NCI-H1092 treated with DMSO at 0.1 percent for 48 hours (cell line): ENCODE data around the gene SMIM44.
"Not testable (repeated sequence)": the region's sequence is repeated elsewhere in the genome, so short reads cannot be mapped to it uniquely, and the experiment has no call there.

ENCODE experiments used
- DNase-seq: peaks from one replicate; lab custom pipeline; 2025; lab: John Stamatoyannopoulos, UW

SMIM44 gene

DNA sequence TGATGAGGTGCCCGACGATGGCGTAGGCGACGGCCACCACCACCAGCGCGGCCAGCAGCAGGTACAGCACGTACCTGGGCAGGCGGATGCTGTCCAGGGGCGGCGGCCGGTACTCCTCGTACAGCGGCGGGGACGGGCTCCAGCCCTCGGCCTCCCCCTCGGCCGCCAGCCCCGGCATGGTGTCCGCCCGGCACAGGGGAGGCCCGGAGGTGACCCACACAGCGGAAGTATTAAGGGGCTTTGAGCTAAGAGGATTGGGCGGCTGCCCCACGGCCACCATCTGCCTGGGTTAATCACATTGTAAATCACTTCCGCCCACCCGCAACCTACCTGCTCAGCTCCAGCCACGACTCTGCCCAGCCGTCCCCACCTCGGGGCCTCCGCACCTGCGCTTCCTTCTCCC is at the start of gene SMIM44:
SMIM44 (minus strand) TSS at position 216 of the 403 bp plus-strand sequence; CDS start at position 178, 38 bp downstream.
- no peak for DNase-seq

DNA sequence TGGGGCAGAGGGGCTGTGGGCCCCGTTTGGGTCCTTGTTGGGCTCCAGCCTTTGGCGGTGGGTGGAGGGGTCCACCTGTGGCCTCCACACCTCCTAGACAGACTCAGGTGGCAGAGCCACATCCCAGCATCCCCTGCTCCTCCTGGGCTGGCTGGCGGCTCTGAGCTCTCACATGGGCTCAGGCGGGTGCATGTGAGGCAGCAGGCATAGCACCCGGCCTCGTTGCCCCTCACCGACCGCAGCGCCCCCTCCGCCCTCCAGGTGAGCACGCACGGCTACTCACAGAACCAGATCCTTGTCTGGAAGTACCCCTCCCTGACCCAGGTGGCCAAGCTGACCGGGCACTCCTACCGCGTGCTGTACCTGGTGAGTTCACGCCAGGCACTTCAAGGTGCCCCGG is 49.8 kb upstream of the SMIM44 start:
- DNase-seq = no peak

DNA sequence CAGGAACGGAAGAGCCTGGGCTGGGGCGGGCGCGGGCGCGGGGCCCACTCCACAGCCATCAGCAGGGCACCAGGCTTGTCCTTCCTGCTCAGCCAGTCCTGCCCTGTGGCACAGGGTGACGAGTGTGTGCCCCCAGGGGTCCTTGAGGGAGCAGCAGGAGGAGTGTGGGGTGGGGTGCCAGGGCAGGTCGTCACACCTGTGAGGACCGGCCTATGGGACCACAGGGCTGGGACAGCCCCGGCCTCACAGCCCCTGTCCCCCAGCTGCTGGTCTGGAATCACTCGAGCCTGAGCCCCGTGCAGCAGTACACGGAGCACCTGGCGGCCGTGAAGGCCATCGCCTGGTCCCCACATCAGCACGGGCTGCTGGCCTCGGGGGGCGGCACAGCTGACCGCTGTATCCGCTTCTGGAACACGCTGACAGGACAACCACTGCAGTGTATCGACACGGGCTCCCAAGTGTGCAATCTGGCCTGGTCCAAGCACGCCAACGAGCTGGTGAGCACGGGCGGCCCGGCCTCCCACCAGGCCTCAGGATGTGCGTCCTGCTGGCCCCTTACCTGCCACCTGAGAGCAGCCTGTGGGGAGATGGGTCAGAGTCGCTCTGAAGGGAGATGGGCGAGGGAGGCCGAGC is 49.0 kb upstream of the SMIM44 start:
- DNase-seq = no peak

DNA sequence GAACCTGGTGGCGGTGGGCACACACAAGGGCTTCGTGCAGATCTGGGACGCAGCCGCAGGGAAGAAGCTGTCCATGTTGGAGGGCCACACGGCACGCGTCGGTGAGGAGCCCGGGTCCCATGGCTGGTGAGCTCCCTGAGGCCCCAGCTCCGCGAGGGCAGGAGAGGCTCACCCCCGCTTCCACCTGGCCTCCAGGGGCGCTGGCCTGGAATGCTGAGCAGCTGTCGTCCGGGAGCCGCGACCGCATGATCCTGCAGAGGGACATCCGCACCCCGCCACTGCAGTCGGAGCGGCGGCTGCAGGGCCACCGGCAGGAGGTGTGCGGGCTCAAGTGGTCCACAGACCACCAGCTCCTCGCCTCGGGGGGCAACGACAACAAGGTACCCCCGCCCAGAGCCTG is 48.5 kb upstream of the SMIM44 start:
- DNase-seq = no peak

DNA sequence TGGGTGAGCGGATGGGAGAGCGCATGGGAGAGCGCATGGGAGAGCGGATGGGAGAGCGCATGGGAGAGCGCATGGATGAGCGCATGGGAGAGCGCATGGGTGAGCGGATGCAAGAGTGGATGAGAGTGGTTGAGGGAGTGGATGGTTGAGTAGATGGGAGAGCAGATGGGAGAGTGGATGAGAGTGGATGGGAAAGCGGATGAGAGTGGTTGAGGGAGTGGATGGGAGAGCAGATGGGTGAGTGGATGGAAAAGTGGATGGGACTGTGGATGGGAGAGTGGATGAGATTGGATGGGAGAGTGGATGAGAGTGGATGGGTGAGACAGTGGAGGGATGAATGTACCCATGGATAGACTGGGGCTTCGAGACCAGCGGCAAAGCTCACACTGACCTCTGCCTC is 47.1 kb upstream of the SMIM44 start:
- no peak for DNase-seq

DNA sequence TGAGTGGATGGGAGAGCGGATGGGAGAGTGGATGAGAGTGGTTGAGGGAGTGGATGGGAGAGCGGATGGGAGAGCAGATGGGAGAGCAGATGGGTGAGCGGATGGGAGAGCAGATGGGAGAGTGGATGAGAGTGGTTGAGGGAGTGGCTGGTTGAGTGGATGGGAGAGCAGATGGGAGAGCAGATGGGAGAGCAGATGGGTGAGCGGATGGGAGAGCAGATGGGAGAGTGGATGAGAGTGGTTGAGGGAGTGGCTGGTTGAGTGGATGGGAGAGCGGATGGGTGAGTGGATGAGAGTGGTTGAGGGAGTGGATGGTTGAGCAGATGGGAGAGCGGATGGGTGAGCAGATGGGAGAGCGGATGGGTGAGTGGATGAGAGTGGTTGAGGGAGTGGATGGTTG is 46.1 kb upstream of the SMIM44 start:
- not testable (repeated sequence) for DNase-seq

DNA sequence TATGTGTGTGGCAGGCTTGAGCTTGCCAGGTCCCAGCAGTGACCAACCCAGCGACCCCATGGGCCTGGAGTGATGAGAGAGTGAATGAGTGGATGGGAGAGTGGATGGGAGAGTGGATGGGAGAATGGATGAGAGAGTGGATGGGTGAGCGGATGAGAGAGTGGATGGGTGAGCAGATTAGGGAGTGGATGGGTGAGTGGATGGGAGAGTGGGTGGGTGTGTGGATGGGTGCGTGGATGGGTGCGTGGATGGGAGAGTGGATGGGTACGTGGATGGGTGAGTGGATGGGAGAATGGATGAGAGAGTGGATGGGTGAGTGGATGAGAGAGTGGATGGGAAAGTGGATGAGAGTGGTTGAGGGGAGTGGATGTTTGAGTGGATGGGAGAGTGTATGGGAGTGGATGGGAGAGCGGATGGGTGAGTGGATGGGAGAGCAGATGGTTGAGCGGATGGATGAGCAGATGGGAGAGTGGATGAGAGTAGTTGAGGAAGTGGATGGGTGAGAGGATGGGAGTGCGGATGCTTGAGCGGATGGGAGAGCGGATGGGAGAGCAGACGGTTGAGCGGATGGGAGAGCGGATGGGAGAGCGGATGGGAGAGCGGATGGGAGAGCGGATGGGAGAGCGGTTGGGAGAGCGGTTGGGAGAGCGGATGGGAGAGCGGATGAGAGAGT is 45.4 kb upstream of the SMIM44 start:
- no peak for DNase-seq

DNA sequence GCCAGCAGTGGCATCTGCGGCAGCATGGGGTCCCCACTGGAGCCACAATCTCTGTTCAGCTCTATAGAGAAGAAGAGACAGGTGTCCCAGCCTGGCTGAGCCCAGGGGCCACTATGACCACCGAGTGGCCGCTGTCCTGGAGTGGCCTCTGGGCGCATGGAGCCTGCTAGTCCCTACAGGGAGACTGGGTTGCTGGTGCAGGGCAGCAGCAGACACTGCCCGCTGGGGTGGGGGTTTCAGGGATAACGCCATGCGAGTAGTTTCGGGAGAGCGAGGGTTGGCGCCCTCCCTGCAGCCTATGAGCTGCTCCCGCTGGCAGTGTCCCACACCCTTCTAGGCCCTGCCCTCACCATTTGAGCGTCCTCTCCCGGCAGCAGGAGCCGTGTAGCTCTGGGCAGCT is 44.8 kb upstream of the SMIM44 start:
- no peak for DNase-seq

DNA sequence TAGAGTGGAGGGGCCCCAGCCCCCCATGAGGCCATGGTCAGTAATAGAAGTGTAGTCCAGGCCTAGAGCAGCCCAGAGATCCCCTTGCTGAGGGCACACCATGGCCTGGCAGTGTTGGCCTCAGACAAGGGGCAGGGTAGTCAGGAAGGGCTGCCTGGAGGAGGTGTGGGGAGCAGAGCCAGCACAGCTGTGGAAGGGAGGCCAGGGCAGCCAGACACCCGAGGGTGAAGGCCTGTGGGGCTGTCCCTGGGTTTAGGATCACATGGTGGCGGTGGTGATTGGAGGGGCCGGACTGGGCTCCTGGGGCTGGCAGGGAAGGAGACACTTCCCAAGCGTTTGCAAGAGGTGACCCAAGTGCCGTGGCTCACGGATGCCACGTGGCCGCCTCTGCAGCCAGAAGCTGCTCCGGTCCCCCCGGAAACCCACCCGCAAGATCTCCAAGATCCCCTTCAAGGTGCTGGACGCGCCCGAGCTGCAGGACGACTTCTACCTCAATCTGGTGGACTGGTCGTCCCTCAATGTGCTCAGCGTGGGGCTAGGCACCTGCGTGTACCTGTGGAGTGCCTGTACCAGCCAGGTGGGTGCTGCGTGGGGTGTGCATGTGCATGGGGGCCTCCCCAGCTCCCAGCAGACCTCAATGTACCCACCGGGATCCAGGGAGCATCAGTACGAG is 44.1 kb upstream of the SMIM44 start:
- DNase-seq = no peak

DNA sequence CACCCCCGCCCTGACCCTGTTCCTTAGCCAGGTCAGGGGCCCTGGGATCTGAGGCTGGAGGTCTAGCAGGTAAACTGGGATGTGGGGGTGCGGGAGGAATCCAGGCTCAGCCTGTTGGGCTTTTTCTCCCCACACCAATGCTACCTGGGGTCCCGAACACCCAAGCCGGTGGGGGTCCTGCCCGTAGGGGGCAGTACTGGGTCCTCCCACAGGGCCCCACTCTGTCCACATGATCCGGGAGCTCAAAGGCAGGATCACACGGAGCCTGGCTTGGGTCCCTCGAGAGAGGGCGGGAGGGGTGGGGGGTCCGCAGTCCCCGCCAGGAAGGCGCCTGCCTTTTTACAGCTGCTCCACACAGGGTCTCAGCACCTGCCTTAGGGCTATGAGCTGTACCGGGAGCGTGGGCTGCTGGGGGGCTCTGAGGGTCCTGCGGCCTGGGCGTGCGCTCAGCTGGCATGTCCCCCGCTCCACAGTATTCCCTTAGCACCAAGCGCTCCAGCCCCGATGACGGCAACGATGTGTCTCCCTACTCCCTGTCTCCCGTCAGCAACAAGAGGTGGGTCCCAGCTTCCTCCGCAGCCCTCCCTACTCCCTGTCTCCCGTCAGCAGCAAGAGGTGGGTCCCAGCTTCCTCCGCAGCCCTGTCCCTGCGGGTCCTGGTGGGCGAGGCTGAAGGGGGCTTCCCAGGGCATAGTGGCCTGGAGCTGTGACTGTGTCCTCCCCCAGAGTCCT is 43.4 kb upstream of the SMIM44 start:
- DNase-seq = no peak

DNA sequence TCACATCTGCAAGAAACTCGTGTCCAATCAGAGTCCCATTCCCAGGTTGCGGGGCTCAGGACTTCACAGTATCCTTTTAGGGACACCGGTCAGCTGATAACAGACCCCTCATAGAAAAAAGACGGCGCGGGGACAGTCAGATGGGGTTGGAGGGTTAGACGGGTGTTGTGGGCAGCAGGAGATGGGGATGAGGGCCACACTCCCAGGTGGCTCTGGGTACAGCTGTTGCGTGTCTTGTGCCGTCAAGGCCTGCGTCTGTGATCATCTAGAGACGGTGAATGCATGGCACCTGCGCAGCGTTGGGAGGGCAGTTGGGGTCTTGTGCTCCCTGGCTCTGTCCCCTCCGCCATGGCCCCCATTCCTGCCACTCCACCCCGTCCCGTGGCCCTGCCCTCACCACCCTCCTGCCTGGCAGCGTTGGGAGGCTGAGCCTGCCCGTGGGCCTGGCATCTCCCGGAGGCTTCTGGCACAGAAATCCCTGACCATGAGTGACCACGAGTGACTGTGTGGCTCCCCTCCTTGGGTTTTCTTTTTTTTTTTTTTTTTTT is 41.7 kb upstream of the SMIM44 start:
- DNase-seq = no peak

DNA sequence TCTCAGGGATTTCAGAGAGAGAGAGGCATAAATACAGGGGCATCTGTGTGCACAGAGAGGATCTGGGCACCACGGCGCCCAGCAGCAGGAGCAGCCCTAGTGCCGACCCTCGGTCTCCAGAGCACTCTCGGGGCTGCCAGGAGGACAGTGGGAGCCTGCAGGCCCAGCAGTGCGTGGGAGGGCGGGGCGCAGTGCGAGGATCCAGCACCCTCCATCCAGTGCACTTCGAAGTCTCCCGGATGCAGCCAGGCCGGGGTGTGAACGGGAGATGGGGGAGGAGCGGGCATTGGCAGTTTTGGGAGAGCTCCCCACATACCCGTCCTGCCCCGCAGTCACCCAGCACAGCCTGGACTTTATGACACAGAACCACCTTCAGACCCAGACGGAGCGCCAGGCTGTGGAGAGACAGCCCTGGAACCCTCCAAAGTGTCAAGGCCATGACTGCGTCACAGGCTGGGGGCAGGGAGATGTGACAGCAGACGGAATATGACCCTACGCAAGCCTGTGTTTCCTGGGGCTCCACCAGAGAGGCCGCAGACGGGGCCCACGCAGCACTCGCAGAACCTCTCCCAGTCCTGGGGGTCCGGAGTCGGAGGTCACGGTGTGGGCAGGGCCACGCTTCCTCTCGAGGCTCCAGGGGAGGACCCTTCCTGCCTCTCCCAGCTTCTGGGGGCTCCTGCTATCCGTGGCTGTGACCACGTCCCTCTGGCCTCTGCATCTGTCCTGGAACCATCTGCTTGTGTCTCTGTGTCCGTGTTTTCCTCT is 41.0 kb upstream of the SMIM44 start:
- no peak for DNase-seq

DNA sequence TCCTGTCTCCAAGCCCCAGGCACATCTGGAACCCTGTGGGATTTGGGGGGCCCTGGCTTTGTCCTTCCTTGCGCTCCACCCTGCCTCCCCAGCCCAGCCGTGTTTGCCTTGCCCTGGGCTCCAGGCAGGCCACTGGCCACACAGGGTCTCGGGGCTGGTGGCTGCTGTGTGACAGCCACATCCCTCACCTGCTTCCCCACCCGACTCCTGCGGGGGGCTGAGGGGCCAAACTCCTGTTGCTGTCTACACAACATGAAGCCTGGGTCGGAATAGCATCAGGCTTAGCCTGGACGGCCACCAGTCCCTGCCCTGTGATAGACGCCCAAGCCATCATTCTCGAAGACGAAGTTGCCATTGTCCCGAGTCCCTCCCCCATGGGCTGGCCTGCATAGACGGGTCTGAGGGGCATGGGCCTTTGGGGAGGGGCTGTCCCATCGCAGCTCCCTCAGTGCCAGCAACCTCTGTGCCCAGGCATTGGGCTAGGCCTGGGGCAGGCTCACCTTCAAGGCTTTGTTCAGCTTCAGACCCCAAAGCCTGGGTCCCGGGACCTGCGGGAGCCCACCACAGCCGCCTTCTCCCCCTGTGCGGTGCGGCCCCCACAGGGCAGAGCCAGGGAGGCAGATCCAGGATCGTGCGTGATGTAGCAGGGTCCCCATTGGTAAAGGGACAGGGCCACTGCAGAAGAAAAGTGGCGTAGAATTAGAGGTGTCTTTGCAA is 40.3 kb upstream of the SMIM44 start:
- DNase-seq = no peak

DNA sequence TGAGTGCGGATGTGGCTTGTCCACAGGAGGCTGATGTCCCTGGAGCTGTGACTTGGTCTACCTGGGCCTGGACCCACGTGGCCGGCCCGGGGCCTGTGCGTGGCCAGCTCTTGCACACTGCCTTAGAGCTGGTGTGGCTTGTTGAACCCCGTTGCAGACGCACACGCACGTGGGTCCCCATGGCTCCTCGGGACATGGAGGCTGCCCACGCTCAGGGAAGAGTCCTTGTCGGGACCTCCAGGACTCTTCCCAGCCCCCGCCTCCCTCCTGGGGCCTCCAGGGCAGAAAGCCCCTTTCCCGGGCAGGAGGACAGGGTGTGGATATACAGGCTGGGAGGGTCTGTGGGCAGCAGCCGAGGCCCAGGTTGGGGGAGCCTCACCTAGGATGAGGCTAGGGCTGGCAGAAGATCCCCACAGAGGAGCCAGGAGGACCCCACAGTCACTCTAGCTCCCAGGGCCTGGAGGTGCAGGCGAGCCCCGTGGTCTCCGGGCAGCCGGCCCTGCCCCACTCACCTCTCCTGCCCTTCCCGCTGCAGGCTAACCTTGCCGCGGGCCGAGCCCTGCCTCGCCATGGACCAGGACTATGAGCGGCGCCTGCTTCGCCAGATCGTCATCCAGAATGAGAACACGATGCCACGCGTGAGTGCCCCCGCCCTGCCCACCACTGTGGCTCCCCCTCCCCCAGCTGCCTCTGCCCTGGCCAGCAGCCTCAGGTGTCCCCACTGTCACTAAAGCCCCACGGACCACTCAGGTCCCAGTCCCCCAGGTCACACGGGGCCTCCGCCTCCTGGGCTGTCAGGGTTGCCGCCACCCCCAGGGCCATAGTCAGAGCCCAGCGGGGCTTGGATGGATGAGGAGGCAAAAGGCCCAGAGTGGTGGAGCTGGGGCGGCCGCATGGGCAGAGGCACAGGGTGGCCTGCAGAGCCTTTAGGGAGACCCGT is 39.5 kb upstream of the SMIM44 start:
- DNase-seq = no peak

DNA sequence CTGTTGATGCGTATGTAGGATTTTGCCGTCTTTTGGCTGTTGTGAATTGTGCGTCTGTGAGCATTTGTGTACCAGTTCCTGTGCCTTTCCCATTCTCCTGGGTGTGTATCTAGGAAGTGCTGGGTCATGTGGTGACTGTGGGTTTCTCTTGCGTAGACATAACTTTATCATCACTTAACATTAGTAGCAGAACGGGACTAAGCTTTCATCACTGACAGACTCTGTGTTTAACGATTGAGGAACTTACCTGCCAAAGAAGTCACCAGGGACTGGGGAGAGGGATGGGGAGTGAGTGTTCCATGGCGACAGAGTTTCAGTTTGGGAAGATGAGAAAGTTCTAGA is 37.8 kb upstream of the SMIM44 start:
- no peak for DNase-seq

DNA sequence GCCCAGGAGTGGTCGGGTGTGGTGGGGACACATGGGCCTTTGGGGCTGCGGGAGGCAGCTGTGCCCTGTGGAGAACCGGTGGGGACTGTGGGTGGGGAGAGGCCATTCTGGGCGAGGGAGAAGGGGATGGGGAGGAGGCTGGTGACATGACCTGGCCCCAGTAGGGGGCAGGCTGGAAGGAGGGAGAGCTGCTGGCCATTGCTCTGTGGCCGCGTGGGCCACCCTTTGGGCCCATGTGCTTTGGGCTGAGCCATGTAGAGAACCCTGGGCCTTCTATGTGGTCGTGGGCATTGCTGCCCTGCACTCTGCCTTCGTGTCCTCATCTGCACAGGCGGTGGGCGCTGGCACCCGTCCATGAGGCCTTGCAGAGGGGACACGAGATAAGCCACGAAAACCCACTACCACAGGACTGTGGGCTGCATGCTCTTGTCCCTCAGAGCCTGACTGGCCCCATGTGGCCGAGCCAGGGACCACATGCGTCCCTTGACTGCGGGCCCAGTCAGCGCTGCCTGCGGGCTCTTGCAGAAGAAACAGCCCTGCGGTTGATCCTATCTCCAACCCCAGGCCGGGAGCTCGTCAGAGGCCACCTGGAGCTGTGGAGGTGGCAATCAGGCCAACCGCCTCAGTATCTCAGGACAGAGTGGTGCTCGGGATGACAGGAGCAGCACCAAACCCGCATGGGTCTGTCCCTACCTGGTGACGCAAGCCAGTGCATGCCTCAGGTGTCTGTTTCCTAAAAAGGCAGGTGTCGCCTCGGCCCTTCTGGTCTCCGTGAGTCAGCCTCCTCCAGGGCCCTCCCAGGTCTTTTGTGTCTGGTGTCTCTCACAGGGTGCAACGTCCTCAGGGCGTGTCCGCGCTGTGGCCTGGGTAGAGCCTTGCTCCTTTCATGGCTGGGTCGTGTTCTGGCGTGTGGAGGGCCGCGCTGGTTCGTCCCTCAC is 37.2 kb upstream of the SMIM44 start:
- DNase-seq = no peak

DNA sequence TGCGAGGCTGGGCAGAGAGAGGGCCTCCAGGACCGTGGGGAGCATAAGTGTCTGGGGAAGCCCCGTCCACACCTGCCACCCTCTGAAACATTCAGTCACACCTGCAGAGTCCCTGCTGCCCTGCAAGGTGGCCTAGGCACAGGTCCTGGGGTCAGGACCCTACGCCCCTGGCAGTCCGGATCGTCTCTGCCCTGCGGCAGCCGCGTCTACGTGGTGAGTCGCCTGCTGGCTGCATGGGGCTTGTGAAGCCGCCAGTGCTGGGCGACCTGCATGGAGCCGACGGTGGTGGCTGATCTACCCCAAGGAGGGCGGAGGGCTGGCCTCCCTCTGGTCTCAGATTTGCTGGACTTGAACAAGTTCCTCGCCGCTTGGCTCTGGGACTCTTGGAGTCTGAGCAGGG is 35.9 kb upstream of the SMIM44 start:
- DNase-seq = no peak

DNA sequence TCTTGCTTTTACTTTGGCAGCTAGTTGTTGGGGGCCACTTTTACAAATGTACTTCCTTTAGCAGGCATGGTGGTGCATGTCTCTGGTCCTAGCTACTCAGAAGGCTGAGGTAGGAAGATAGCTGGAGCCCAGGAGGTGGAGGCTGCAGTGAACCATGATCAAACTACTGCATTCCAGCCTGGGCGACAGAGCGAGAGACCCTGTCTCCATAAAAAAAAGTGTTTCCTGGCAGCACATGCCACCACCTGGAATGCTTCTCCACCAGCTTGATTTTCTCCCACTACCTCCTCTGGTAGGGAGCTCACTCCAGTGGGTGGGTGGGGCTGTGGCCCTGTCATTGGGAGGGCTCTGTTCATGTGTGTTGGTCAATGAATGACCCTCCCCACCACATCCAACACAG is 35.4 kb upstream of the SMIM44 start:
- DNase-seq = no peak

DNA sequence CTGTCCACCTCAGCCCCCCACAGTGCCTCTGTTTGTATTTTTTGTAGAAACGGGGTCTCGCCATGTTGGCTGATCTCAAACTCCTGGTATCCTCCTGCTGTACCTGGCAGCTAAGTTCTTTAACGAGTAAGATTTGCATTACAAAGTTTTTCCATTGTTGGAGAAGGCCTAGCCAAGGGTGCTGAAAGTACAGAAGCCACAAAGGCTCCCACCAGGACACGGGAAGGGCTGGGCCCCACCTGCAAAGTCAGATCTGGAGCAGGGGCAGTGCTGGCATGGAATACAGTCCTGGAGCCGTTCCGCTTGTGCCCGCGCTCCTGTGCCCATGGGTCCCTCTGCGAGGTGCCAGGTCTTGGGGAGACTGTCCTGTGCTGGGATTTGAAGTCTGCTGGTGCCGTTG is 35.0 kb upstream of the SMIM44 start:
- no peak for DNase-seq
